HUDEP-2 (cell line): Measurements from ENCODE around the gene PDE4D.
"Not testable (repeated sequence)": the region's sequence is repeated elsewhere in the genome, so short reads cannot be mapped to it uniquely, and the experiment has no call there.

ENCODE experiments used
- DNase-seq, 76 experiments: peaks; one replicate each; lab custom pipeline; 2025; ENCODE audit not compliant: unreplicated experiment in 76 of 76; lab: John Stamatoyannopoulos, UW

The PDE4D gene

DNA sequence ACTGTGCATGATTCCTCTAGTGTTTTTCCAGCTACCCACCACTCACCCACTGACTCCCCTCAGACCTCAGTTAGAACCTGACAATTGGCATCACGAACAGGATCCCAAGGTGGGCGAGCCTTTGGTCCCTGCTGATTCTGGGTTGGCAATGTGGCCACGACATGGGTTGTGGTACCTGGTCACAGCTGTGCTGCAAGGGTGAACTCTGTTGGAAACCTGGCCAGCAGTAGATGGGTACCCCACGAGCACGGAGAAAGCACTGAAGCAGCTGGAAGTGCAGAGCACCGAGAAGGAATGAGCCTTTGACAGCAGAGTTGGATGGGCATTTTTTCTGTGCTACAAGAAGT lies 180.1 kb downstream of the PDE4D start:
- no peak for DNase-seq

DNA sequence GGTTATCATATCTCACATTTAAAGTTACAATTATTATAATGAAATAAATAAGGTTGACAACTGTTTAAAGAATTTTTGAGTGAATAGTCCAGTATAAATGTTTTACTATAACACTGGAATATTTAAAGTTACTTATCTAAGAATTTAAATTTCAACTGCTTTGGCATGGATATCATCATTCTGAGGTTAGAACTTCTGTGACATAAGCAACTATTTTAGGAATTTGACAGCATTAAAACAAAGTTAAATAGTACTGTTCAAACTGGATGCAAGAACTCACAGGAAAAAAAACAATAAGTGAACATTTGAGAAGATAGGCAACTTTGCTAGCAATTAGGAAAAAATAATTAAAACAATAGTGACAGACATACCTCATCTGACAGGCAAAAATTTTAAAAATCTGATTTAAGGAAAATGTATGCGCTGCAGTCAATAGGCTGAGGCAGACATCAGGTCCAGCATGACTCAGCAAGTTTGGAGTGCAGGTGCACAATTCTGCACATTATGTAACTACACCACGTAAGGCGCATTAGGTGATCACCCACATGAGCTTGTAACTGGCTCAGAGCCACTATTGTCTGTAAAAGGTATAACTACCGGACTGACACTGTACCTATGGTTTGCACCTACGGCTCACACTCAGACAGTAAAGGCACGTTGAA lies 180.6 kb downstream of the PDE4D start:
- DNase-seq: no peak

DNA sequence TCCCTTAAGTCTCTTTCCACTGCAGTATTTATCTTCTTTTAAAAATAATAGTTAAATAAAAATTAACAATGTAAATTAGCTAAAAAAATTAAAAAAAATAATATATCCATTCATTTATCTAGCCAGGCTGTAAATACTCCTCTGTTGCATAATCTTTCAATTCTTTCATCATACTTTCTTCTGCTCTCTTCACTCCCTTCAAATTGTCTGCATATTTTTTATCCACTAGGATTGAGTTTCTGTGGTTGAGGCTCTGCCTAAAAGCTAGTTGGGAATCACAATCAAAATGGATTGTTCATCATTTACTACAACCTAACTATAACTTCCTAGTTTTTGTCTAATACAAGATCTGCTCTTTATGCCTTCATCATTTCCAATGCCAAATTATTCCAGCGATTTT lies 182.2 kb downstream of the PDE4D start:
- no peak for DNase-seq

DNA sequence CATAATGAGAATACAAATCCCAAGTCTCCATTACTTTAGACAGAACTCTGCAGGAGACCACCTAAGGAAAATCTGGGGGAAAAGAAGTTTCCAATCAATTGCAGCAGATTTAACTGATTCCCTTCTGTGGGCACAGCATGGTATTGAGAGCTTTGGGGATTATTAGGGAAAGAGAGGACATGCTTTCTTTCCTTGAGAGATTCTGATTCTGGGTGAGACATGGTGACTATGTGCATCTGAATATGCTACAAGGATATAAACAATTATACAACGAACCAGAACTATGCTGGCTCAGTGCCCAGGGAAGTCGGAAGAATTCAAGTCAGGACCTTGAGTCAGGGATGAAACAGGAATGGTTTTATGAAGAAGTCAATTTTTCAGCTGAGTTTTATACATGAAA lies 183.7 kb downstream of the PDE4D start:
- DNase-seq: no peak

DNA sequence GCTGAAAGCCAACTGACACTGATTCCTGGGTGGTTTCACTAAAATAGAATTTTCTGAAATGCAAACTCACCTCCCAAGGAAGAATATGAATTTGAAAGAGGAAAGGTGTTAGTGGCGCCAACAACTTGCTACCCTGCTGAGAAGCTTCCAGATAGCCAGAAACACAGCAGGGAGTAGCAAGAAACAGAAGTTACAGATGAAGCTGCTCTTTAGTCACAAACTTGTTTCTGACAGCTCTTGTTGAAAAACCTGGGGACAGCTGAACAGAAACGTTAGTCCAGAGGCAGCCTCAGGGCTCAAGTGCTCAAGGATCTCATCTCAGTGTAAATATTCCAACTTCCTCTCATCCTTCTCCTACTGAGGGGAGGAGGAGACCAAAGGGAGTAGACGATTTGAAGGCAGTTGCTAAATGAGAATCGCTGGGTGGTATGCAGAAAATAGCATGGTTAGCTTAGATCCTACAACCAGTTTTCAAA lies 184.1 kb downstream of the PDE4D start:
- DNase-seq: no peak

DNA sequence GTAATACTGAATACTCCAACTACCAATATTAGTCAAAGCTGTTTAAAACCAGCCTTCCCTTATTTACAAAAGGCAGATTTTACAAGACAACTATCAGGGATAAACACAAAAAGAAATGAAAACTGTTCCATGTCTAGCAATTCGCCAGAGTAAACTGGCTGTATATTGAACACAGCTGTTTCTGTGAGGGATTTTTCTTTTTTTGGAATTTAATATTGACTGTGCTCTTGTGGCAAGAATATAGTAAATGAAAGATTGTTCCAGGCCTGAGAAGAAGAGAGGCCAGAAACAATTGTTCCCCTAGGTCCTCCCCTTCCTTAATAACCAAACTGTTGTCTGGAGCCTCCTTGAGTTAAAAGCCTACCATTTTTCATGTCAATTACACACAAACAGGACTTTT lies 188.6 kb downstream of the PDE4D start:
- no peak for DNase-seq

DNA sequence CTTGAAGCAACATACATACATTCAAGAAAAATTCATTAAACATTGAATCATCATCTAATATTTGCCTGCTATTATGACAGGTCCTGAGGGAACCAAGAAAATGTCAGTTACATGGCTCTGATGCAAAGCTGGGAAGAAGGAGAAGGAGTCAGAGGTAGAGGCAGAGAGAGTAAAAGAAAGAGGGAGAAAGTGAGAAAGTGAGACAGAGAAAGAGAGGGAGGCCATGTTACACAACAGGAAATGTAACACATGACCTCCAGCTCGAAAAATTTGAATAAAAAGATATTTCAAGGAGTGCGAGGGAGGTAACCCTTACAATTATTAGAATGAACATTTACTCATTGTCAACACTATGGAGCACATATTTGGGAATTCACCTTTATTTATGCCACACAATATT lies 189.7 kb downstream of the PDE4D start:
- no peak for DNase-seq

DNA sequence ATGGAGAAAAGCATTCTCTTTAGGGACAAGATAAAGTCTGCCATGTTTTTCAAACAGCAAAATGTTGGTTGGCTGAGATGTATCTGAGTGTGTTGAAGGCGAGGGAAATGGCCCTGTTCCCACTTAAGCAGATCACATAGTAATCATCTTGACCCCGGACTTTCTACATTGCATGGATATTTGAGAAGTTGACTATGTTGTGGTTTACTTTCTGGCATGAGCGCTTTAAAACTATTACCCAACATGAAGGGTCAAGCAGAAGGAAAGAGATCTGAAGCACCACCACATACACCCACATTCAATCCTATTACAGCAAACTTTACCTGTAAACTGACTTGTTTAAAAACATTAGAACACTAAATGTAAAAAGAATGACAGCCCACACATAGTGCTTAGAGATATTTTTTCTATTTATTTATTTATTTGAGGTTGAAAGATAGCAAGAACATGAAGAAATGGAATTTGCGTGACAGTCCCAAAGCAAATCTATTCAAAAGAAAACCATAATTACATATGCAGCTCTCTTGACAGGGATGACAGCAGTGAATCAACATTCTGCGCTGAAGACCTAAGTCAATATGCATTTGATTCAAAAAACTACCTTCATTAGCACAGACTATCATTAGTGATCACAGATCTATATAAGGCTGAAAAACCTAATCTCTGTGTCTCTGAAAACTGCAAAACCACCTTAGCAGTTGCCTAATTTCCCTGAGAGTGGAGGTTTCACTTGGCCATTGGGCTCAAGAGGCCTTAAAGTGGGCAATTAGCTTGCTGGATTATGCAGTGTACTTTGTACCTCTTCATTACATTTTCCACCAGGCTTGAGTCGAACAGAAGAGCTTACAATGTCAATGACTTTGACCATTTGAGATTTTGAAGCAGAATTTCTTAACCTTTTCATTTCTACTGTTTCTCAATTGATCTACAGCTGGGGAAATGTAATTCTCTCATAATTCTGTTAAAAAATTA lies 195.0 kb downstream of the PDE4D start:
- DNase-seq: no peak

DNA sequence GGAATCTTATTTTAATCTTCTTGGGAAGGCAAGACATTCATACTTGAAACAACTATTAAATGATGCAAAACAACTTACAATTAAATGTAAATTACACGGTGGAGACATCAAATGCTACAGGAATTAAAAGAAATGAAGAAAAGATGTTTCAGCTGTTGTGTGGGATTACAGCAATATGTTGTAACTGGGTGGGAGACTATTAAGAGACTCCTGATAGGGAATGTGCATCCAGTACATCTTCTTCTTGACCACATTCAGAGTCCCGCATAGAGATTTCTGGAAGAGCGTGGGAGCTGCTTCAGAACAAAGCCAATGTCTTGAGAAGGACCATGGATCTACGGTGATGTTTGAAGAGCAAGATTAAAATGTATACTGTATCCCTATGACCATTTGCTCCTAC lies 199.1 kb downstream of the PDE4D start:
- DNase-seq: no peak

DNA sequence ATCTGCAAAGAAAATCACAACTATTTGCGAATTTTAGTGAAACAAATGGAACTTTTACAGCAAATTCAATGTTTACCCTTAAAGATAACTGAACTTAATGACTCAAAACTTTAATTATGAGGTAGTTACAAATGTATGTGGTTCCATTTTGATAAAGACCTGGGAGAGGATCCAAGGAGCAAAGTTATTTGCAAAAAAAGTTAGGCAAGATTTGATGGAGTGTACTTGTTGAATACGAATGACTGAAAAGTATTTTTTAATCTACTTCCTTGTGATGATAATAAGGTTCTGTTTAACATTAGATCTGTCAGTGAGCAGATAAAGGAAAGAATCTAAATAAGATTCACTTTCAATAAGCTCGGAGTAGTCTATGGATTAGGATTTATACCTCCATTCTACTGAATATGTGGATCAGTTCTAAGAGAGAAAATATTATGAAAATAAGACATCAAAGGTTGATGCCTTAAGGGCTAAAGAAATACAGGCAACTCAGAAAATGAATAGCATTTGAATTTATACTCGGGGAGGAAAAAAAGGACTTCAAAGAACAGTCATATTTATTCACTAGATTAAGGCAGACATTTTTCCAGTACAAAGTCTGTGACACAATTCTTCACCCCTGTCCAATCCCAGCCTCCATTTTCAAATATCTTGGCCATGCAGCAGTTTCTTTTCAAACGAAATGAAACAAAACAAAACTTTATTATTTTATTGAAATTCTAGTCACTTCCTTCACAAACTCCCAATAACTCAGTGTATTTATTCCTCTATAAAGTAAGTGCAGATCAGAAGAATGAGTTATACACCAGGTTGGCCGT lies 199.8 kb downstream of the PDE4D start:
- no peak for DNase-seq

DNA sequence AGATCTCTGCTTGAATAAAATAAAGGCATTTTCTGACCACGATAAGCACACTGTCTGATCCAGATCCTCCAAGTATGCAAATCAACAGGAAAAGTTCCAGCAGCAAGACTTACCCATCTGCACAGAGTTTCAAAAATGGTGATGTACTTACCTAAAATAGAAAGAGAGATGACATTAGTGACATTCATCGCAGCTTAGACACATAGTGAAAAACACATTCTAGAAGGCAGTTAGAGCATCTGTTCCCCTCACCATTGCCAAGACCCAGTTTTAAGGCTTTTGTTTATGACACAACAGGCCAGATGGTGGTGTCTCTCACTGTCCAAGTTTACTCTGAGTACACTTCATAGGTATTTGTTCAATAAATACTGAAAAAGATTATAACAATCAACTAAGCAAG lies 207.7 kb downstream of the PDE4D start:
- no peak for DNase-seq

DNA sequence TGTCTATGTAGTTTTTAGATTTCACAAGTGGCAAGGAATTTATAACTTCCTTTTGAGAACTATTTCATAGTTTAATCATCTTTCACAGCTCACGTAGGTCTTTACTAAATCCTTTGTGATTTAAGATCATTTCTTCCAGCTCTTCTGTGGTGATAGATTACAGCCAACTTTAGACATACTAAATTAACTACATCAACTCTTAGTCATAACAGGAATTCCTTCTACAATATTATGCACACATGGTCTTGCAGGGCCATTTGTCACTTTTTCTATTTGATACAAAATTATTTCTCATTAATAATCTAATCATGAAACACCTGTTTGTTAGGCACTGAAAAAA lies 208.4 kb downstream of the PDE4D start:
- no peak for DNase-seq

DNA sequence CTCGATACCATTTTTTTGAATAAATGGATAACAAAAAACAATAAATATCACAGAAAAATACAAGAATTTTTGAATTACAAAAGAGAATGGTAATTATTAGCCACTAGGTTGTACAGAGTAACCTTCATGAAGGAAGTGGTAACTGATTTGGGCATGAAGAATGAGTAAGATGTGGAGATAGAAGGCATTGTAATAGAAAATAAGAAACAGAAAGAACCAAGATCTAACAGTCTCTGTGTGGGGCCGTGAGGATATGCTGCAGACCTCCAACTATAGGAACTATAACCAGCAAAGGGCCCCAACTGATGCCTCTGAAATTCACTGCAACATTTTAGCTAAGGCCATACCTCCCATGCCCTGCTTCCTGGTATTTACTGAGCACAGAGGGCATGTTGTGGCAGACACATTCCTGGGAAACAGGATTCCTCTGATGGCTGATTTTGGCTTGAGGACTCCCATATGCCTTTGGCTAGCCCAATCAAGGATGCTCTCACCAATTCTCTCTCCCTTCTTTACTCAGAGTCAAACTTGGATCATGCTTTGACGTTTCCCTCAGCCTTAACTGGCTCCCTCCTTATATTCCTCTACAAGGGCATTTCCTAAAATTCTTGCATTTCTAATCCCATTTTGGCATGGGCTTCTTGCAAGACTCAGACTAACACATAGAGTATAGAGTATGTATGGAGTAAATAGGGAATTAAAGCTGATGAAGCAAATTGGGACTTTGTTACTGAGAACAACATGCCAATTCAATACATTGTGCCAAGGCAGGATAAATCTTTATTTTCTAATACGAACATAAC lies 208.9 kb downstream of the PDE4D start:
- no peak for DNase-seq

DNA sequence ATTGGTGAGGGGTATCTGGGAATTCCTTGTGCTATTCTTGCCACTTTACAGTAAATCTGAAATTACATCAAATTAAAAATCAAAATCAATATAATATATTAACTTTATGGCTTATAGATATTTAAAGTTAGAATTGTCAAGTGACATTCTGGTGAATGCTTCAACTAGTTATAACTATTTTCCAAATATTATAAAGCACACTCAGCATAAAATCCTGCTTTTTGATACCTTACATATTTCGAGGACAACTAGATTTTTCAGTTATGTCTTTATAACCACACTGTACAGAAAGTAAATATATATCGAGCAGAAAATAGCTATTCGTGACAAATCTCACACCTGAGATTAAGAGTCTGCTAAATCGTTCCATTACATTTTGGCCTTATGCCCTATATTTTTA lies 210.2 kb downstream of the PDE4D start:
- no peak for DNase-seq

DNA sequence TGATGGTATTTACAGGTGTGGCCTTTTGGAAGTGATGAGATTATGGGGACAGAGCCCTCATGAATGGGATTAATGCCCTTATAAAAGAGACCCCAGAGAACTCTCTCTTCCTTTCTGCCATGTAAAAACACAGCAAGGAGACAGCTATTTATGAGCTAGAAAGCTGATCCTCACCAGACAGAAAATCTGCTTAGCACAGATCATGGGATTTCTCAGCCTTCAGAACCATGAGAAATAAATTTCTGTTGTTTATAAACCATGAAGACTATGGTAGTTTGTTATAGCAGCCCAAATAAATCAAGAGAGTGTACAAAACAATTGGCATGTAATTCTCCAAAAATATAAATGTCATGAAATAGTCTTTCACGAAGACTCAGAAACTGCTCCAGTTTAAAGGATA lies 211.0 kb downstream of the PDE4D start:
- no peak for DNase-seq

DNA sequence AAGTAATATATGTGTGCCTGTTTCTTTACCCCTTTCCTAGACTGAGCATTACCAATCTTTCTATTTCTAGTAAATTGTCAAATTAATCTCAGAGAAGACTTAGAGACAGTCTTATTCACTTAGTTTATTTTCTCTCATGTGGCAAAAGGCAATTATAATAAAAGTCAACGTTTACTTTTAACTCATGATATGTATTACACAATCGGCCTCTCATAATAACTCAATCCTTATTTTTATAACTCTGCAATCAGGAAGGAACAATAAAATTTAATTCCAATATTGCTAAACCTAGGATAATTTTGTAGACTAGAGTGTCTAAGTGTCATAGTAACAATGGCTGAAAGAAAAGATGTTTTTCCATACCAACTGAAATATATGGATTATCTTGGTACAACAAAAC lies 214.6 kb downstream of the PDE4D start:
- no peak for DNase-seq

DNA sequence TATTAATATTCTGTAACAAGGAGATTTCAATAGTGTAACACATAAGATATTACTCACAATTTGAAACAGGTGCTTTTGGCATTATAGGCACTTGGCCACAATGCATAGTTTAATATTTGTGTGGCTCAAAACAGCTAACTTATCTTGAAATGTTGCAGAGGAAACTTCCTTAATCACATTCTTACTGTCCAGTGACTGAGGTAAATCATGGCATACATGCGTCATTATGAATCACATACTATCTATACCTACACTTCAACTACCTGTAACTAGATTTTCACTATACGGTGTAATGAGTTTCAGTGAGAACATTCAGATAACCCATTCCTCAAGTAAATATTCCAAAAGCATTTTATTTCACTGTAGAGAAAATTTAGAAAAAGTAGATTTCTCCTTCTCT lies 218.8 kb downstream of the PDE4D start:
- no peak for DNase-seq

DNA sequence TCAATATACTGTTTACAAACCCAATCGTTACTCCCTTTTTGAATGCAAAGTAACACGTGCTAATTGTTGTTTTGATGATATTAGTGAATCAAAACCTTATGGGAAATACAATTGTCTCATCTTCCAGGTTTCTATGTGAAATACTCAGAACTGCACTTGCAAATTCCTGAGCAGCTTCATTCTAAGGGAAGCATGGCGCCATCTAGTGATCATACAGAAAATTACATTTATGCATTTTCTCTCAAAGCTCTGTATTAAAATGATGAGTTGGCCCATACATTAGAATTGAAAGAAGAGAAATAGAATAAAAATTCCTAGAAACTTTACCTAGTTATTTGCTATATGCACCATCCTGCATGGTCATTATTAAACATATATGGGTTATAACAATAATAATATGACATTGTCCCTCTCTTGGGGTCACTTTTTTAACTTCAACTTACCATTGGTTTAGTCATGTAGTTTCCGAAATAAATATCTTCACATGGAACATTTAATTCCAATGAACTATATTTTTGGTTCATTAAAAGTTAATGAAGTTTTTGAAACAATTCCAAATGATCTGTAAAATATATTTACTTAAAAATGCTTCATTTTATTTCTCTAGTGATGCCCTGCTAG lies 220.0 kb downstream of the PDE4D start:
- peak in 20 of 76 experiments; percentile 0 to 45 (median 14) for DNase-seq

DNA sequence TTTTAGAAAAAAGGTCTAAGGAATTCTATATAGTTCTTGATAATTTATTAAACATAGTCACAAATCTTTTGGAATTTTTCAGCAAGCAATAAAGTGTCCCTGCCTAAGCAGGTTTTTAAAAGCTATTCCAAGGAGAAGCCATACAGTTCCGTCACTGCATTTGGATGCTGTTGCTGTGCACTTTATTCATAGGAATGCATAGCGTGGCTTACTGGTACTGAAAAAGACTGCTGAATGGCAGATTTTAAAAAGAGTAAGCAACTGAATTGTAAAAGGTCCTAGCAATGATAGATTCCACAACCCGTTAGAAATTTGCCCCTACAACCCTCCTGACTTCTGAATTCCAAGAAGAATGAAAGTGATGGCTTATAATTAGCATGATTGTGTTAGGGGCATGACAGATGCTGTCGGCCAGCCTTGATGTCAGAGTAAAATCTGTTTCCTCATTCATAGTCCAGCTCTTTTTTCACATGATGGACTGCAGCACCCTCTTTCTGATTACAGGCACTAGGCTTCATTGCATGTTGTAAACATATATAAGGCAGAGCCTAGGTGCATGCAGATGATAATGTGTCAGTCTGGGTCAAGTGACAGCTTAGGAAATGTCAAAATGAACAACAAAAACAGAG lies 227.0 kb downstream of the PDE4D start:
- no peak for DNase-seq

DNA sequence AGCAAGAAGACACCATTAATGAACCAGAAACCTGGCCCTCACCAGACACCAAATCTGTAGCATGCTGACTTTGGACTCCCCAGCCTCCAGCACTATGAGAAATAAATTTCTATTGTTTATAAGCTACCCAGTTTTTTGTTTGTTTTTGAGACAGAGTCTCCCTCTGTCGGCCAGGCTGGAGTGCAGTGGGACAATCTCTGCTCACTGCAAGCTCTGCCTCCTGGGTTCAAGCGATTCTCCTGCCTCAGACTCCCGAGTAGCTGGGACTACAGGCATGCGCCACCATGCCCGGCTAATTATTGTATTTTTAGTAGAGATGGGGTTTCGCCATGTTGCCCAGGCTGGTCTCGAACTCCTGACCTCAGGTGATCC lies 227.7 kb downstream of the PDE4D start:
- not testable (repeated sequence) for DNase-seq
